OCI-LY3 (cell line): ENCODE results near the gene PCDHGB5.

Experiments used
- H2AFZ ChIP-seq: fragments of 200-600, 300-600 bp; shearing (Covaris generic); 2 replicates; pipeline ENCODE4 v1.6.0; 2014; ENCODE audit warnings: antibody characterized with exemption, low read depth, low read length
- H3K27ac ChIP-seq: fragments of 200-600, 300-600 bp; sonication (generic); 2 replicates; pipeline ENCODE4 v1.5.1; 2014; ENCODE audit warnings: mild to moderate bottlenecking, low read length, moderate library complexity, mixed read lengths
- H3K27me3 ChIP-seq: fragments of 200-600, 300-600 bp; sonication (generic); 2 replicates; pipeline ENCODE4 v1.6.1; 2014; ENCODE audit warnings: low read depth, low read length, mixed read lengths
- H3K36me3 ChIP-seq: fragments of 200-600, 300-600 bp; sonication (generic); replicated peaks from 2 replicates; pipeline ENCODE3; 2014; ENCODE audit warnings: low read depth, low read length, mixed read lengths
- H3K4me1 ChIP-seq: fragments of 300-600, 200-600 bp; sonication (generic); 2 replicates; pipeline ENCODE4 v1.6.1; 2014; ENCODE audit warnings: low read length, mixed read lengths
- H3K4me2 ChIP-seq: fragments of 200-600, 300-600 bp; sonication (generic); 2 replicates; pipeline ENCODE4 v1.6.1; 2014; ENCODE audit warnings: low read length, mixed read lengths
- H3K4me3 ChIP-seq: fragments of 300-600, 200-600 bp; sonication (generic); 2 replicates; pipeline ENCODE4 v1.5.1; 2014; ENCODE audit warnings: antibody characterized with exemption, mild to moderate bottlenecking, low read length, moderate library complexity
- H3K79me2 ChIP-seq: fragments of 300-600, 200-600 bp; shearing (Covaris generic); 2 replicates; pipeline ENCODE4 v1.6.1; 2014; ENCODE audit warnings: mild to moderate bottlenecking, low read length, mixed read lengths
- H3K9ac ChIP-seq: fragments of 300-600, 200-600 bp; shearing (Covaris generic); 2 replicates; pipeline ENCODE4 v1.6.0; 2014; ENCODE audit warnings: mild to moderate bottlenecking, low read length, moderate library complexity
- H3K9me3 ChIP-seq: fragments of 200-600, 300-600 bp; shearing (Covaris generic); 2 replicates; pipeline ENCODE4 v1.6.1; 2014; ENCODE audit warnings: low read length, mixed read lengths; ENCODE audit not compliant: insufficient read depth
- H4K20me1 ChIP-seq: fragments of 200-600, 300-600 bp; sonication (generic); 2 replicates; pipeline ENCODE4 v1.6.1; 2016; ENCODE audit warnings: low read length, mixed read lengths; ENCODE audit not compliant: insufficient read depth
- EZH2phosphoT487 ChIP-seq: fragments of 200-600 bp; shearing (Covaris generic); IDR thresholded peaks from 2 replicates; pipeline ENCODE4 v1.6.1; 2018; ENCODE audit warnings: antibody characterized with exemption, mixed run types, low read depth
- TF ChIP-seq, protein P1 (sequence below): fragments of 200-600, 300-600 bp; sonication (generic); IDR thresholded peaks from 2 replicates; pipeline ENCODE4 v1.5.1; 2014; ENCODE audit warnings: antibody characterized with exemption, low read length, low read depth

PCDHGB5 gene

DNA sequence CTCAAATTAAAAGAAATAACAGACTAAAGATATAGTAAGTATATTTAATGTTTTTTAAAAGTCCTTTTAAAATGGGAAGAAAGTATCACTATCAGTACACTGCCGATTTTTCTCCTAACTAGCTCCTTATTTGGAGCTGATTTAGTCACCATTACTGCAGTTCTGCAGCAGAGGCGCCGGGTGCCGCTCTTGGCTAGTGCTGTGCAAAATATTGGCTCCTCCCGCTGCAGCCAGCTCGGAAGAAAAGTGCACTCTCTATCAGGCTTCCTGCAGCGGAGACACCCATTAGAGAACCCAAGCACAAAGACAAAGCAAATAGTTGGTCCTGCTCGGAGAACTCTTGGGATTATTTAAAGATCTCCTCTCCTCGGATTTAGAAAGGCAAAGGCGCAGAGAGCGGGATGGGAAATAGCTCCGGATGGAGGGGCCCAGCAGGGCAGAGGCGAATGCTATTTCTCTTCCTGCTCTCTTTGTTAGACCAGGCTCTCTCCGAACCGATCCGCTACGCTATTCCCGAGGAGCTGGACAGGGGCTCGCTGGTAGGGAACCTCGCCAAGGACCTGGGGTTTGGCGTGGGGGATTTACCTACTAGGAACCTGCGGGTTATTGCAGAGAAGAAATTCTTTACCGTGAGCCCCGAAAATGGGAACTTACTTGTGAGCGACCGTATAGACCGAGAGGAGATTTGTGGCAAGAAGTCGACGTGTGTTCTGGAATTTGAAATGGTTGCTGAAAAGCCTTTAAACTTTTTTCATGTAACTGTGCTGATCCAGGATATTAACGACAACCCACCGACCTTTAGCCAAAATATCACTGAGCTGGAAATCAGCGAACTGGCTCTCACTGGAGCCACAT is 27.5 kb upstream of the PCDHGB5 start, which contains the start of gene PCDHGB3:
Gene PCDHGB3 (plus strand): TSS at position 249 of the 855 bp plus-strand sequence. CDS start 153 bp downstream, at position 402.
- Histone ChIP-seq H3K4me2 (peak within 1 kb of the TSS; percentile 77), H3K27ac (no peak within 1 kb of the TSS), H3K27me3 (no peaks in the 10 kb centered on the region), H2AFZ (peak within 1 kb of the TSS; percentile 91), H3K9me3 (no peaks in the 10 kb centered on the region), H3K4me3 (peak within 1 kb of the TSS; percentile 76), H3K9ac (peak within 1 kb of the TSS; percentile 57), H4K20me1 (no peaks in the 10 kb centered on the region), H3K4me1 (no peaks in the 10 kb centered on the region), H3K79me2 (no peaks in the 10 kb centered on the region), H3K36me3 (no peaks in the 10 kb centered on the region)
- TF ChIP-seq, protein P1, sequence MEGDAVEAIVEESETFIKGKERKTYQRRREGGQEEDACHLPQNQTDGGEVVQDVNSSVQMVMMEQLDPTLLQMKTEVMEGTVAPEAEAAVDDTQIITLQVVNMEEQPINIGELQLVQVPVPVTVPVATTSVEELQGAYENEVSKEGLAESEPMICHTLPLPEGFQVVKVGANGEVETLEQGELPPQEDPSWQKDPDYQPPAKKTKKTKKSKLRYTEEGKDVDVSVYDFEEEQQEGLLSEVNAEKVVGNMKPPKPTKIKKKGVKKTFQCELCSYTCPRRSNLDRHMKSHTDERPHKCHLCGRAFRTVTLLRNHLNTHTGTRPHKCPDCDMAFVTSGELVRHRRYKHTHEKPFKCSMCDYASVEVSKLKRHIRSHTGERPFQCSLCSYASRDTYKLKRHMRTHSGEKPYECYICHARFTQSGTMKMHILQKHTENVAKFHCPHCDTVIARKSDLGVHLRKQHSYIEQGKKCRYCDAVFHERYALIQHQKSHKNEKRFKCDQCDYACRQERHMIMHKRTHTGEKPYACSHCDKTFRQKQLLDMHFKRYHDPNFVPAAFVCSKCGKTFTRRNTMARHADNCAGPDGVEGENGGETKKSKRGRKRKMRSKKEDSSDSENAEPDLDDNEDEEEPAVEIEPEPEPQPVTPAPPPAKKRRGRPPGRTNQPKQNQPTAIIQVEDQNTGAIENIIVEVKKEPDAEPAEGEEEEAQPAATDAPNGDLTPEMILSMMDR = peak; percentile 52
- no peak for TF ChIP-seq EZH2phosphoT487

DNA sequence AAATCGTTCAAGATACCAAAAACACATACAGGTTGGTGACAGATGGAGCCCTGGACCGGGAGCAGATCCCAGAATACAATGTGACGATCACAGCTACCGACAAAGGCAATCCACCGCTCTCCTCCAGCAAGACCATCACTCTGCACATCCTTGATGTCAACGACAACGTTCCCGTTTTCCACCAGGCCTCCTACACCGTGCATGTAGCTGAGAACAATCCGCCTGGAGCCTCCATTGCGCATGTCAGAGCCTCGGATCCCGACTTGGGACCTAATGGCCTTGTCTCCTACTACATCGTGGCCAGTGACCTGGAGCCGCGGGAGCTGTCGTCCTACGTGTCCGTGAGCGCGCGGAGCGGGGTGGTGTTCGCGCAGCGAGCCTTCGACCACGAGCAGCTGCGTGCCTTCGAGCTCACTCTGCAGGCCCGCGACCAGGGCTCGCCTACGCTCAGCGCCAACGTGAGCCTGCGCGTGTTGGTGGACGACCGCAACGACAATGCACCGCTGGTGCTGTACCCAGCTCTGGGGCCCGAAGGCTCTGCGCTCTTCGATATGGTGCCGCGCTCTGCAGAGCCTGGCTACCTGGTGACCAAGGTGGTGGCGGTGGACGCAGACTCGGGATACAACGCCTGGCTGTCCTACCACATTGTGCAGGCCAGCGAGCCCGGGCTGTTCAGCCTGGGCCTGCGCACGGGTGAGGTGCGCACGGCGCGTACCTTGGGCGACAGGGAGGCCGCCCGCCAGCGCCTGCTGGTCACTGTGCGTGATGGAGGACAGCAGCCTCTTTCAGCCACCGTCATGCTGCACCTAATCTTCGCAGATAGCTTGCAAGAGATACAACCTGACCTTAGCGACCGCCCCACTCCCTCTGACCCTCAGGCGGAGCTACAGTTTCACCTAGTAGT is 25.9 kb upstream of the PCDHGB5 start:
- Histone ChIP-seq H3K27ac (no peak overlapping the region), H4K20me1 (no peaks in the 10 kb centered on the region), H3K4me3 (no peak overlapping the region), H3K27me3 (no peaks in the 10 kb centered on the region), H3K36me3 (no peaks in the 10 kb centered on the region), H3K9ac (no peak overlapping the region), H3K4me2 (no peak overlapping the region), H2AFZ (no peak overlapping the region), H3K79me2 (no peaks in the 10 kb centered on the region), H3K4me1 (no peaks in the 10 kb centered on the region), H3K9me3 (no peaks in the 10 kb centered on the region)
- TF ChIP-seq, protein P1 = no peak
- no peak for TF ChIP-seq EZH2phosphoT487

DNA sequence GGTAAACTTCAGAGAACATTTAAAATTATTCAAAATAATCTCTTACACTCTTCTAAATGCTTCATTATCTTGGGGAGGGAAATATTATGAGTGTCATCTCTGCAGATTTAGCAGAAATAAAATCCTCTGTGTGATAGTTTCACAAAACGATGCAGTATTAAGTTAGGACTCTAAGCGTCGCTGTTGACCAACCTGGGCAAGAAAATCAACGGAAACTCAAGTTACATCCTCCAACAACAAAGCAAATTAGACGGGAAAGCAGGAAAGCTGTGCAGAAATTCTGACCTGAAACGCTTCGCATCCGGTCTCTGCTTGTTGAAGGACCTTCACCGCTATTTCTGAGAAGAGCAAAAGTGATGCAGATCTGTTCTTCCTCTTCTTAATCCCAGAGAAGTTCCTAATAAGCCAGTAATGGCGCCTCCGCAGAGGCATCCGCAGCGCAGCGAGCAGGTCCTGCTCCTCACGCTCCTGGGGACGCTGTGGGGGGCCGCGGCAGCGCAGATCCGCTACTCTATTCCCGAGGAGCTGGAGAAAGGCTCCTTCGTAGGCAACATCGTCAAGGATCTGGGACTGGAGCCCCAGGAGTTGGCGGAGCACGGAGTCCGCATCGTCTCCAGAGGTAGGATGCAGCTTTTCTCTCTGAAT is 24.0 kb upstream of the PCDHGB5 start, which contains the start of gene PCDHGA6:
Gene PCDHGA6 (plus strand): TSS at position 219 of the 645 bp plus-strand sequence. CDS start 193 bp downstream, at position 412.
- Histone ChIP-seq H3K4me3 (no peak within 1 kb of the TSS), H3K27me3 (no peaks in the 10 kb centered on the region), H3K79me2 (no peaks in the 10 kb centered on the region)

More for the DNA sequence above, 24.0 kb upstream of the PCDHGB5 start, which contains the start of gene PCDHGA6:
- H3K4me2 ChIP-seq = no peak within 1 kb of the TSS
- H3K36me3 ChIP-seq = no peaks in the 10 kb centered on the region
- no peak within 1 kb of the TSS for H2AFZ ChIP-seq
- H3K9me3 ChIP-seq = no peaks in the 10 kb centered on the region
- H3K4me1 ChIP-seq = no peaks in the 10 kb centered on the region
- no peaks in the 10 kb centered on the region for H4K20me1 ChIP-seq
- no peak within 1 kb of the TSS for H3K27ac ChIP-seq
- H3K9ac ChIP-seq = no peak within 1 kb of the TSS
- TF ChIP-seq, protein P1 = no peak
- no peak for TF ChIP-seq EZH2phosphoT487
